SIG-M5 (cell line): Measurements from ENCODE around the gene HSD17B14.
"Not testable (repeated sequence)": the region's sequence is repeated elsewhere in the genome, so short reads cannot be mapped to it uniquely, and the experiment has no call there.

Experiments used
- DNase-seq: peaks from one replicate; lab custom pipeline; 2025; lab: John Stamatoyannopoulos, UW

Gene HSD17B14

GRCh38 chr19:48867123-48867745 is 30.9 kb upstream of the HSD17B14 start:
- no peak for DNase-seq

DNA sequence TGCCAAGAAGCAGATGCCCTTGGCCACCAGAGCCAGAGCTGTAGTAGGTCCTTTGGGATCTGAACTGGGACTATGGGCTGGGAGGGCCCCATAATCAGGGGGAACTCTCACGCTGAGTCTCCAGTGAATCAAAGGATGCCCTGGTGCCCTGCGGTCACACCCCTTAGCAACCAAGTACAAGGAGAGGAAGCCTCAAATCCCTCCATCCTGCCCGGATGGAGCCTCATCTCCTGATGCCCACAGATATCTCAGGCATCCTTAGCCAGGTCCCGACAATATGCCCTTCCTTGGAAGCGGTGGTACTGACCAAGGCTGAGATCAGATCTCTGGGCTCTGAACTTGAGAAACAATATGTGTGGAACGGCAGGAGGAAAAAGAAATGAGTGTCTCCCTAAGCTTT is 30.4 kb upstream of the HSD17B14 start:
- no peak for DNase-seq

GRCh38 chr19:48862827-48863226 is 26.5 kb upstream of the HSD17B14 start:
- no peak for DNase-seq

DNA sequence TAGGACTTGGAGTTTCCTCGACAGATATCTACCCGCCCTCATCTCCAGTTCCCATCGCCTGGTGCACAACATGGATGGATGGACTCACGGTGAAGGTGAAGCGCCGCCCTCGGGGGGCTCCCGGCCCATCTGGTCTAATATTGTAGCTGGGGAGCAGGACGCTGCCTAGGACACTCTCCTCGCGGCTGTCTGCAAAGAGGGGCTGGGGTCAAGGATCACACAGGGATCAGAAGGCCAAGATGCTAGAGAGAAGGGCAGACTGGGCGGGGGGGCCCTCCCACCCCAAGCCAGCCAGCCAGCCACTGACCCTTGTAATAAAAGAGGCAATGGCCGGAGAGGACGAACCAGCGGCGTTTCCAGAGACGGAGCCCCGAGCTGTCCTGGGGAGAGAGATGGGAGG is 25.0 kb upstream of the HSD17B14 start:
- no peak for DNase-seq

DNA sequence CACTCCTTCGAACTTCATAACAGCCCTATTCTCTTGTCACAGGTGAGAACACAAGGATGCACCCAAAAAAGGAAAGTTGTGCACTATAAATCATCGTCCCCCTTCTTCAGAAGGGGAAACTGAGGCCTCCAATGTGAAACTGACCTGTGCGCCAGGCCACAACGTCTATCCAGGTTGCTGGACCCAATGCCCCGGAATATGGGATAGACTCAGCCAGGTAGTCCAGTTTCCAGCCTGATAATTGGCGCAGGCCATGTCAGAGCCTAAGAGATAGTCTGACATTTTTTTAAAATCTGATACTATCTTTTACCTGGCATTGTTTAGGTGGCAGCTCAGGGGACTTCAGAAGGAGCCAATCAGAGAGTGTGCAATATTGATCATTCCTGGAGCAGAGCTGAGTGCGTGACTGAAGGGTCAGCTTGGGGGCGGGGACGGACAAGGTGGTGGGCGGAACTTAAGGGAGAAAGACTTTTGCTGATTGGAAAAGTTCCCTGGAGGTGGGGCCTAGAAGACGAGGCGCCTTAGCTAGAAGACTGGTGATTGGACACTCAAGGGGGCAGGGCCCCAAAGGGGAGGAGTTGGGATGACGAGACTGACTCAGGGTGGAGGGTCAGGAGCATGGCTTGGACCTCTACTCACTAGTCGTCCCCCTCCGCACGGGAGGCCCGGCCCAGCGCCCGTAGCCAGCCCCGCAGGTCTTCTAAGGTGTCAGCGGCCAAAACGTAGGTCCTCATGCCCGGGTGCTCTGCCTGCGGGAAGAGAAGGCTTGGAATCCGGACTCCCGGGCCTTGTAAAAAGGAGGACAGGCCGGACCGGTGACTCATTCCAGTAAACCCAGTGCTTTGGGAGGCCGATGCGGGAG is 23.7 kb upstream of the HSD17B14 start:
- no peak for DNase-seq

GRCh38 chr19:48858984-48859710 is 22.9 kb upstream of the HSD17B14 start:
- no peak for DNase-seq

DNA sequence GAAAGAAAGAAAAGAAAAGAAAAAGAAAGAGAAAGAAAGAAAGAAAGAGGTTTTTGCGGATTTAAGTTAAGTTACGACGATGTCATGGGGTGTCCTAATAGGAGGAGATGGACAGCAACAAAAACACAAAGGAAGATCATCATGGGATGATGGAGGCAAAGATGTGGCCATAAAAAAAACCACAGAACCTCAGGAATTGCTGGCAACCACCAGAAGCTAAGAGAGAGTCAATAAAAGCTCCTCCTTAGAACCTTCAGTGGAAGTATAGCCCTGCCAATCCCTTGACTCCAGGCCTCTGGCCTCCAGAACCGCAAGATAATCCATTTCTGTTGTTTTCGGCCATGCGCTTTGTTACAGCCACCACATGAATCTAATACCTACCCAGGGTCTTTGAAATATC is 20.6 kb upstream of the HSD17B14 start:
- no peak for DNase-seq

- DNase-seq, result no peak
These were observed 17.8 kb upstream of the HSD17B14 start for GRCh38 chr19:48854103-48854502.

DNA sequence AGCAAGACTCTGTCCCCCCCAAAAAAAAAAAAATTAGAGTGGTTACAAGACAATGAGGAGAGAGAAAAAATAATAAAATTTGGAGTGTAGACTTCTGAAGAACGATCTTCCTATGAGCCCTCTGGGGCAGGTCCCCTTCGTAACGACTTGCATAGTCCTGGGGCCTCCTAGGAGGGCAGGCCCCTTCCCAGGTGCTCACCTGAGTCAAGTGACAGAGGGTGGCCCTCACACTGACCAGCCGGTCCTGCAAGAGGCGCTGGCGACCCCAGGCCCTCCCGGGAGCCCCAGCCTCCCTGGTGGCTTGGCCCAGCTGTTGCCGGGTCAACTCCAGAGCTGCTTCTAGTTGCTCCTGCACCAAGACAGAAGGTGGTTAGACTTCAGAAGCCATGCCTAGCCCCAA is 17.2 kb upstream of the HSD17B14 start:
- DNase-seq, result no peak

GRCh38 chr19:48852292-48852691 is 16.0 kb upstream of the HSD17B14 start:
- DNase-seq, result no peak

DNA sequence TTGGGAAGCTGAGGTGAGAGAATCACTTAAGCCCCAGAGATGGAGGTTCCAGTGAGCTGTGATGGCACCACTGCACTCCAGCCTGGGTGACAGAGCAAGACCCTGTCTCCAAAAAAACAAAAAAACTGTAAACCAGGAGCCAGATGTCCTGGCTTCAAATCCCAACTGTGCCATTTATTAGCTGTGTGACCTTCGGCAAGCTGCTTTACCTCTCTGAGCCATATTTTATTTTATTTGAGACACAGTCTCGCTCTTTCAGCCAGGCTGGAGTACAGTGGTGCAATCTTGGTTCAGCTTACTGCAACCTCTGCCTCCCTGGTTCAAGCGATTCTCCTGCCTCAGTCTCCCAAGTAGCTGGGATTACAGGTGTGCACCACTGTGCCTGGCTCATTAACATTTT is 10.4 kb upstream of the HSD17B14 start:
- DNase-seq, result not testable (repeated sequence)

DNA sequence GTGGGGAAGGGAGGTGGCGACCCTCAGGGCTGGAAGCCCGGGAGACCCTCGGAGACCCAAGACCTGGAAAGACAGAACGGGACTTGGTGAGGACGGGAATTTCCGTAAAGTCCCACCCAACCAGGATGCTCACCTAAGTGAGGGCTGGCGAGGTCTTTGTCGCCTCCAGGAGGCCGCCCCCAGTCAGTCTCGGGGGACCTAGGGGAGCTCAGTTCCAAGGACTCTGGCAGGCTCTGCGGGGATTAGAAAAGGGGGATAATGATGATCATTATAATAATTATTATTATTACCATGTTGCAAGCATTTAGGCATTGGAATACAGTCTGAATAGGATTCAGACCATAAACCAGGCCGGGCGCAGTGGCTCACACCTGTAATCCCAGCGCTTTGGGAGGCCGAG is 9.1 kb upstream of the HSD17B14 start:
- DNase-seq, result no peak

DNA sequence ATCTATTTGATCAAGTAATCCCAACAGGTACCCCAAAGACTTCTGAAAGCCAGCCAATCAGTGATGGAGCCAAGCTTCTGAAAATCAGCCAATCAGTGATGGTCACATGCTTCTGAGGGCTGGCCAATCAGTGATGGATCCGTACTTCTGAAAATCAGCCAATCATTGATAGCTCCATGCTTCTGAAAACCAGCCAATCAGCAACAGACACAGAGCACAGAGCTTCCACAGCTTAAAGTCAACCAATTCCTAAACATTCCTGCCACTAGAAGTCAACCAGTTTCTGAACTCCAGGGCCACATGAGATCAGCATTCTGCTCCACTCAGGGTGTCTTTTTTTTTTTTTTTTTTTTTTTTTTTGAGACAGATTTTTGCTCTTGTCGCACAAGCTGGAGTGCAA is 8.2 kb upstream of the HSD17B14 start:
- DNase-seq, result no peak

DNA sequence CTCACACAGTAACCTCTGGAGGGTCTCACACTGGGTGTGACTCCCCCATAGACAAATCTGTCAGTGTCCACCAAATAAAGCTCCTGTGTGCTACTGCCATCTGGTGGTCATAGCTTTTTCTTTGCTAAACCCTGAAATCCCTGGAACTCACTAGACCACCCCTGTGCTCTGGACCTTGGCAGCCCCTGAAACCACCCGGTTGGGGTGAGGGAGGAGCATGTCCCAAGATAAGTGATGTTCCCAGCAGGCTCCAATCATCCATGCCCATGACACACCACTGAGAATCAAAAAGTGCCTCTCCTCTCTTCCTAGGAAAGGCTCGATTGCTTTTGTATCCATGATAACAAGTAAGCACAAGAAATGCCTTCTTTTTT is 6.5 kb upstream of the HSD17B14 start:
- no peak for DNase-seq

- DNase-seq, result no peak
These were observed 5.3 kb upstream of the HSD17B14 start for GRCh38 chr19:48841571-48841970.

- no peak for DNase-seq
These were observed 4.8 kb upstream of the HSD17B14 start for GRCh38 chr19:48841047-48841446.

DNA sequence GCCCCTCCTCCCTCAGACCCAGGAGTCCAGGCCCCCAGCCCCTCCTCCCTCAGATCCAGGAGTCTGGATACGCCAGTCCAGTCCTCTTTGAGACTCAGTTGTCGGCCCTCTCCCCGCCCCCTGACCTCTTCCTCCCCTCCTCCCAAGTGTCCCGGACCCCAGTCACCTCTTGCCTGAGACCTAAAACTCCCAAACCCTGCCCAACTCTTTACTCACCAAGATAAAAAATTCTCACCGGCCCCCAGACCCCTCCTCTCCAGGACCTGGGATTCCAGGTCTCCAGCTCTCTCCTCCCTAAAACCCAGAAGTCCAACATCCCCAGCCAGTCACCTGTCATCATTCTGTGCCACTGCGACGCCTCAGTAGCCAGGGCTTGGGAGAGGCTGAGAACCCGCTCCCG is 1.4 kb upstream of the HSD17B14 start:
- DNase-seq, result no peak

GRCh38 chr19:48837051-48837524 is 797 bp upstream of the HSD17B14 start:
- peak; percentile 19 for DNase-seq

GRCh38 chr19:48835734-48836088 is 580 bp downstream of the HSD17B14 start:
- DNase-seq, result peak; percentile 12

GRCh38 chr19:48833977-48834376 is 2.3 kb downstream of the HSD17B14 start:
- DNase-seq, result no peak

- no peak for DNase-seq
These were observed 3.2 kb downstream of the HSD17B14 start for GRCh38 chr19:48833049-48833448.

GRCh38 chr19:48830965-48831364 is 5.3 kb downstream of the HSD17B14 start:
- DNase-seq, result no peak

DNA sequence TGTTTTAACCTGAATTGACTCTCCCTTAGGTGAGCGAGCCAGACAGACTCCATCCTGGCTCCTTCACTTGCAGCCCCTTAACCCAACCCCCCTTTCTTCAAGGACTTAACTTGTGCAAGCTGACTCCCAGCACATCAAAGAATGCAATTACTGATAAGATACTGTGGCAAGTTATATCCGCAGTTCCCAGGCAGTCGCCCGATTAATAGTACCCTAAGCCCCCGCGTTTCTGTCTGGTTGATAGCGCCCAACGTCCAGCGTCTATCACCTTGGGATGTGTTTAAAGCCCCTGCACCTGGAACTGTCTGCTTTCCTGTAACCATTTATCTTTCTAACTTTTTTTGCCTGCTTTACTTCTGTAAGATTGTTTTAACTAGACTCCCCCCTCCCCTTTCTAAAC is 6.2 kb downstream of the HSD17B14 start:
- DNase-seq, result no peak
